Type B pancreatic cell (in vitro differentiated cells): Measurements from ENCODE around the gene FMO1. TPM values are rescaled to one million over a fixed set of nuclear protein-coding genes. Genes with fewer than 3 reads are reported as not detected.
A peak's percentile ranks its signal among the peaks of the same experiment; 100 is the strongest.
"Not testable (repeated sequence)": the region's sequence is repeated elsewhere in the genome, so short reads cannot be mapped to it uniquely, and the experiment has no call there.

Experiments
- DNase-seq: peaks from one replicate; pipeline ENCODE4 v3.0.0; 2021; ENCODE audit warnings: mixed read lengths; ENCODE audit not compliant: unreplicated experiment; ENCODE audit errors: extremely low spot score
- H3K27ac Mint-ChIP-seq: 2 replicates; pipeline ENCODE4 v1.8.0; 2021; ENCODE audit warnings: mild to moderate bottlenecking, mixed read lengths
- H3K27me3 Mint-ChIP-seq: 2 replicates; pipeline ENCODE4 v1.8.0; 2021; ENCODE audit warnings: mixed read lengths
- H3K36me3 Mint-ChIP-seq: 2 replicates; pipeline ENCODE4 v1.8.0; 2021; ENCODE audit warnings: mixed read lengths
- H3K4me1 Mint-ChIP-seq: one replicate; pipeline ENCODE4 v1.8.0; 2021; ENCODE audit warnings: mixed read lengths; ENCODE audit not compliant: unreplicated experiment
- H3K4me3 Mint-ChIP-seq: 2 replicates; pipeline ENCODE4 v1.8.0; 2021; ENCODE audit warnings: mild to moderate bottlenecking, mixed read lengths
- H3K9me3 Mint-ChIP-seq: 2 replicates; pipeline ENCODE4 v1.8.0; 2021; ENCODE audit warnings: mixed read lengths
- CTCF ChIP-seq: fragments of 200-600 bp; sonication (generic); conservative IDR thresholded peaks from 2 replicates; pipeline ENCODE4 v1.5.0; 2021; ENCODE audit warnings: antibody characterized with exemption, mild to moderate bottlenecking
- total RNA-seq: library from RNA; stranded (reverse); gene quantifications from 2 replicates; pipeline ENCODE4 v1.2.1, GENCODE V29; 2021; ENCODE audit warnings: low replicate concordance

The FMO1 gene
- total RNA-seq, 1 donor from 2014 or later: 1.8 TPM

- Mint-ChIP-seq H3K27ac (no peak overlapping the region), H3K4me1 (peaks cover 5% of the 10 kb centered on the region), H3K36me3 (no peaks in the 10 kb centered on the region), H3K9me3 (no peaks in the 10 kb centered on the region), H3K27me3 (peaks cover 4% of the 10 kb centered on the region), H3K4me3 (no peak overlapping the region)
- TF ChIP-seq CTCF: no peak
- DNase-seq: no peak
Observed at GRCh38 chr1:171286032-171286705, 37.9 kb downstream of the FMO1 start.

- H3K4me1 Mint-ChIP-seq: peaks cover 17% of the 10 kb centered on the region
- no peak overlapping the region for H3K4me3 Mint-ChIP-seq
- no peaks in the 10 kb centered on the region for H3K27me3 Mint-ChIP-seq
- no peak overlapping the region for H3K27ac Mint-ChIP-seq
- DNase-seq: no peak
- H3K36me3 Mint-ChIP-seq: no peaks in the 10 kb centered on the region
- TF ChIP-seq CTCF: no peak
- H3K9me3 Mint-ChIP-seq: no peaks in the 10 kb centered on the region
Observed at GRCh38 chr1:171290621-171291020, 42.3 kb downstream of the FMO1 start.

- Mint-ChIP-seq H3K36me3 (no peaks in the 10 kb centered on the region), H3K4me3 (no peak overlapping the region), H3K4me1 (peaks cover 17% of the 10 kb centered on the region), H3K9me3 (no peaks in the 10 kb centered on the region), H3K27ac (no peak overlapping the region), H3K27me3 (no peaks in the 10 kb centered on the region)
- no peak for DNase-seq
- TF ChIP-seq CTCF: no peak
Observed at GRCh38 chr1:171292799-171293198, 44.5 kb downstream of the FMO1 start.

GRCh38 chr1:171295383-171295782, 47.1 kb downstream of the FMO1 start:
- peak overlapping the region; percentile 17 for H3K27ac Mint-ChIP-seq
- not testable (repeated sequence) for H3K9me3 Mint-ChIP-seq, H3K4me3 Mint-ChIP-seq, H3K27me3 Mint-ChIP-seq, H3K36me3 Mint-ChIP-seq, DNase-seq
- H3K4me1 Mint-ChIP-seq: peaks cover 17% of the 10 kb centered on the region

- TF ChIP-seq CTCF: no peak
- H3K36me3 Mint-ChIP-seq: peaks cover 5% of the 10 kb centered on the region
- no peak overlapping the region for H3K4me3 Mint-ChIP-seq
- no peak for DNase-seq
- no peak overlapping the region for H3K27ac Mint-ChIP-seq
- H3K27me3 Mint-ChIP-seq: no peaks in the 10 kb centered on the region
- H3K9me3 Mint-ChIP-seq: peaks cover 7% of the 10 kb centered on the region
- H3K4me1 Mint-ChIP-seq: peaks cover 17% of the 10 kb centered on the region
Observed at GRCh38 chr1:171295821-171296220, 47.5 kb downstream of the FMO1 start.

- Mint-ChIP-seq H3K4me1 (peaks cover 17% of the 10 kb centered on the region), H3K27me3 (no peaks in the 10 kb centered on the region), H3K4me3 (no peak overlapping the region), H3K9me3 (peaks cover 7% of the 10 kb centered on the region), H3K27ac (no peak overlapping the region), H3K36me3 (peaks cover 5% of the 10 kb centered on the region)
- DNase-seq: no peak
- TF ChIP-seq CTCF: no peak
Observed at GRCh38 chr1:171296897-171297296, 48.6 kb downstream of the FMO1 start.
